HEK293 (cell line): ENCODE results near the gene FAM118B.
A peak's percentile ranks its signal among the peaks of the same experiment; 100 is the strongest.

ENCODE experiments used
- CTCF ChIA-PET: fragments of 350-600 bp; formaldehyde crosslinking; extraction: SDS; loops from one replicate; lab custom pipeline; 2021; ENCODE audit warnings: antibody characterized with exemption; lab: Yijun Ruan, JAX
- POLR2A ChIA-PET: fragments of 300-600 bp; formaldehyde crosslinking; extraction: SDS; loops from one replicate; lab custom pipeline; 2020; ENCODE audit warnings: antibody characterized with exemption, inconsistent platforms; lab: Yijun Ruan, JAX
- H3K27ac ChIP-seq: fragments of 200-500 bp; sonication (Bioruptor generic); 2 replicates; pipeline ENCODE4 v1.5.1; 2014; ENCODE audit warnings: low read depth, low read length, control low read depth, inconsistent platforms; ENCODE audit errors: extremely low read depth
- H3K36me3 ChIP-seq, 2 experiments: fragments of 200-500 bp in 1 of 2; sonication (Bioruptor generic) in 1 of 2; 1 replicate in 1 of 2; 2 replicates in 1 of 2; pipeline ENCODE4 v1.5.1; 2014 to 2017; ENCODE audit warnings: inconsistent platforms in 2 of 2, low read length in 2 of 2; ENCODE audit not compliant: control insufficient read depth in 2 of 2, insufficient read depth in 1 of 2
- H3K4me1 ChIP-seq: fragments of 200-500 bp; sonication (Bioruptor generic); 2 replicates; pipeline ENCODE4 v1.5.1; 2014; ENCODE audit warnings: mild to moderate bottlenecking, low read length, inconsistent platforms; ENCODE audit not compliant: control insufficient read depth, insufficient read depth
- H3K4me3 ChIP-seq: 2 replicates; pipeline ENCODE4 v1.5.1; 2011; ENCODE audit warnings: low read depth, mild to moderate bottlenecking, control low read depth, low read length, moderate library complexity
- H3K9me3 ChIP-seq: fragments of 200-500 bp; sonication (Bioruptor generic); 2 replicates; pipeline ENCODE4 v1.5.1; 2014; ENCODE audit warnings: low read depth, low read length, inconsistent platforms; ENCODE audit not compliant: control insufficient read depth, insufficient read depth
- EGR2 ChIP-seq: fragments of 450-650 bp; formaldehyde crosslinking; IDR thresholded peaks from 2 replicates; pipeline ENCODE4 v1.5.1; 2016; ENCODE audit warnings: low read depth, missing biosample characterization, missing genetic modification characterization
- IKZF3 ChIP-seq: fragments of 450-650 bp; IDR thresholded peaks from 2 replicates; pipeline ENCODE4 v1.5.0; 2018; ENCODE audit warnings: missing biosample characterization, mild to moderate bottlenecking, missing genetic modification characterization, moderate library complexity
- KLF1 ChIP-seq: fragments of 450-650 bp; formaldehyde crosslinking; IDR thresholded peaks from 2 replicates; pipeline ENCODE4 v1.5.1; 2016; ENCODE audit warnings: missing biosample characterization, missing genetic modification characterization
- KLF9 ChIP-seq: fragments of 450-650 bp; formaldehyde crosslinking; IDR thresholded peaks from 2 replicates; pipeline ENCODE4 v1.5.1; 2016; ENCODE audit warnings: missing biosample characterization, missing genetic modification characterization, low read depth
- SALL2 ChIP-seq: fragments of 450-650 bp; formaldehyde crosslinking; IDR thresholded peaks from 2 replicates; pipeline ENCODE4 v1.5.0; 2017; ENCODE audit warnings: missing biosample characterization, mild to moderate bottlenecking, missing genetic modification characterization, borderline replicate concordance
- SP2 ChIP-seq: fragments of 450-650 bp; formaldehyde crosslinking; IDR thresholded peaks from 2 replicates; pipeline ENCODE4 v1.5.1; 2016; ENCODE audit warnings: missing biosample characterization, missing genetic modification characterization
- ZBTB20 ChIP-seq: fragments of 450-650 bp; formaldehyde crosslinking; IDR thresholded peaks from 2 replicates; pipeline ENCODE4 v1.5.1; 2016; ENCODE audit warnings: missing biosample characterization, missing genetic modification characterization
- ZFHX2 ChIP-seq: fragments of 450-650 bp; formaldehyde crosslinking; conservative IDR thresholded peaks from 2 replicates; pipeline ENCODE4 v1.5.1; 2016; ENCODE audit warnings: missing biosample characterization, missing genetic modification characterization
- ZNF114 ChIP-seq: fragments of 450-650 bp; formaldehyde crosslinking; IDR thresholded peaks from 2 replicates; pipeline ENCODE4 v1.5.0; 2017; ENCODE audit warnings: missing biosample characterization, missing genetic modification characterization
- ZNF132 ChIP-seq: fragments of 450-650 bp; formaldehyde crosslinking; IDR thresholded peaks from 2 replicates; pipeline ENCODE4 v1.5.1; 2017; ENCODE audit warnings: missing biosample characterization, missing genetic modification characterization, borderline replicate concordance
- ZNF2 ChIP-seq: fragments of 450-650 bp; formaldehyde crosslinking; IDR thresholded peaks from 2 replicates; pipeline ENCODE4 v1.5.1; 2016; ENCODE audit warnings: missing biosample characterization, missing genetic modification characterization
- ZNF37A ChIP-seq: fragments of 450-650 bp; IDR thresholded peaks from 2 replicates; pipeline ENCODE4 v1.5.1; 2018; ENCODE audit warnings: missing biosample characterization, missing genetic modification characterization
- ZNF600 ChIP-seq: fragments of 450-650 bp; formaldehyde crosslinking; IDR thresholded peaks from 2 replicates; pipeline ENCODE4 v1.5.1; 2016; ENCODE audit warnings: missing biosample characterization, missing genetic modification characterization
- ZNF654 ChIP-seq: fragments of 450-650 bp; formaldehyde crosslinking; IDR thresholded peaks from 2 replicates; pipeline ENCODE4 v1.5.1; 2016; ENCODE audit warnings: low read depth, missing biosample characterization, missing genetic modification characterization
- ZSCAN30 ChIP-seq: fragments of 450-650 bp; IDR thresholded peaks from 2 replicates; pipeline ENCODE4 v1.5.1; 2018; ENCODE audit warnings: missing biosample characterization, mild to moderate bottlenecking, missing genetic modification characterization, moderate library complexity
- ZXDB ChIP-seq: fragments of 450-650 bp; formaldehyde crosslinking; IDR thresholded peaks from 2 replicates; pipeline ENCODE4 v1.5.1; 2016; ENCODE audit warnings: missing biosample characterization, missing genetic modification characterization
- TF ChIP-seq, protein P1 (sequence below): fragments of 450-650 bp; formaldehyde crosslinking; IDR thresholded peaks from 2 replicates; pipeline ENCODE4 v1.5.1; 2016; ENCODE audit warnings: missing biosample characterization, missing genetic modification characterization
- TF ChIP-seq, protein P2 (sequence below): fragments of 450-650 bp; formaldehyde crosslinking; IDR thresholded peaks from 2 replicates; pipeline ENCODE4 v1.5.1; 2016; ENCODE audit warnings: missing biosample characterization, missing genetic modification characterization
- TF ChIP-seq, protein P3 (sequence below): fragments of 450-650 bp; formaldehyde crosslinking; IDR thresholded peaks from 2 replicates; pipeline ENCODE4 v1.5.1; 2016; ENCODE audit warnings: missing biosample characterization, missing genetic modification characterization
- TF ChIP-seq, protein P4 (sequence below): fragments of 450-650 bp; IDR thresholded peaks from 2 replicates; pipeline ENCODE4 v1.5.1; 2018; ENCODE audit warnings: missing biosample characterization, mild to moderate bottlenecking, missing genetic modification characterization

FAM118B gene

DNA sequence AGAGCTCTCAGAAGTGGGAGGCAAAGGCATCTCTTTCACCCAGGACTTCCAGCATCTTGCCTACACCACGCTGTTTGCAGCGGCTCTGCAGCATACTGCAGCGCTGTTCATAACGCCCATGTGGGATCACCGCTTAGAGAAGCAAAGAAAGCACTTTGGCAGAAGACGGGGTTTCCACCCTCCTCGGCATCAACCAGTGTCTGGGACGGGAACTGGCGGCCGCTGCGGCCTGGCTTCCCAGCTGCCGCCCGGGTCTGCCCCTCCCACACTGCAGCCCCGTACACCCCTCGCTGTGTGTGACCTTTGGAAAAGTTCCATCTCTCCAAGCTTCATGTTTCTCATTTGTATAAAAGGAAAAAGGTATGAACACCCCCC lies 70.8 kb downstream of the FAM118B start:
- H3K36me3 ChIP-seq, result peaks cover 0 to 16% of the 10 kb centered on the region in 2 experiments; a peak in 1 of 3 replicates

DNA sequence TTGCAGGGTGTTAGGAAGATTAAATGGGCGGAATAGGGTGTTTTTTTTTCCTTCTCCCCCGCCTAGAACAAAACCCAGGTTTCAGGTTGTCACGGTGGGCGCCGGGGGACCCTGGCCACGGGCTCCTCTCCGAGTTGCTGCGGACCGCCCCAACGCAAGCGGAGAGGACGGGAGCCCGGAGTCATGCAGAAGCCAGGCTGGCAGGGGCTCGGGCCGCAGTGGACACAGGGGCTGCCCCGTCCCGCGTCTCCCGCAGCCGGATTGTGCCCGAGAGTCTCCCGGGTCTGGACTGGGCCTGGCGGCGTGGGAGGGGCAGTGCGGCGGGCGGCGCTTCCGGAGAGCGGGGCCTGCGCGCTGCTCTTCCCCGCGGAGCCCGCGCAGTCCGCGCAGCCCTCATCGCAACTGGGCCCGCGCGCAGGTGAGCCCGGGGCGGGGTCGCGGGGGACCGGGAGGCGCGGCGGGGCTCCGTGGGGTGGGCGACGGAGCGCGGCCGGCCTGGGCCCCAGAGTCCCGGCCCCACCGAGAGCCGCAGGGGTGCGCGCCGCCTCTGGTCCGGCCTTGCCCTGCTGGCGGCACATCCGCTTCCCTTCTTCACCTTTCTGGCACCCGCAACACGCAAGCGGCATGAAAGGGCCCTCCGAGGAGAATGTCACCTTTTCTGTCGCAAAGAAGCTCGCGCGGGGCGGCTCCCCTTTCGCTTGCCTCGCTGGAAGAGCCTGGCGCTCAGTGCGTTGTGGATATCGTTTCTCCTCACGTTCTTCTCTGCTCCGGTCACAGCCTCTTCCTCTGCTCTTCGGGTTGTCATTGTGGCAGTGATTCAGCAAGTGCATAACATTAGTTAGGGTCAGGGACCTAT lies 71.4 kb downstream of the FAM118B start, which contains the start of gene TIRAP:
TSS of gene TIRAP (plus strand) at position 358 of the 856 bp plus-strand sequence. CDS start 7,802 bp downstream, outside the sequence.
- Histone ChIP-seq H3K4me3 (peak within 1 kb of the TSS; percentile 65), H3K4me1 (no peaks in the 10 kb centered on the region; the same call in 1 of the 2 replicates), H3K9me3 (no peaks in the 10 kb centered on the region), H3K36me3 (peaks cover 0 to 9% of the 10 kb centered on the region in 2 experiments; a peak in 1 of 3 replicates), H3K27ac (peak within 1 kb of the TSS; percentile 68)
- CTCF ChIA-PET, result interaction anchor here (0.6 kb wide), 2 partner anchors 13 to 25 kb away, joined by 3 read pairs; no protein-coding TSS in a partner anchor
- POLR2A ChIA-PET, result interaction anchor here (0.5 to 3.6 kb wide), 6 partner anchors 9 to 652 kb away, joined by 3 to 24 read pairs (median 3); partner anchors contain the start of genes DCPS, FOXRED1 and SRPRA
- TF ChIP-seq ZNF132 (tag by site-specific recombination), result no peak
- TF ChIP-seq ZSCAN30 (tag by site-specific recombination), result 0 out of 2 replicates have a peak, but pooled peaks have one; percentile 10
- TF ChIP-seq IKZF3, result peak; percentile 42
- TF ChIP-seq ZBTB20 (tag by site-specific recombination), result peak; percentile 62
- peak; percentile 91; the same call in 1 of the 2 replicates for TF ChIP-seq ZNF600 (tag by site-specific recombination)
- no peak for TF ChIP-seq SALL2 (tag by site-specific recombination)
- TF ChIP-seq EGR2 (tag by site-specific recombination), result 0 out of 2 replicates have a peak, but pooled peaks have one; percentile 22
- TF ChIP-seq KLF9 (tag by site-specific recombination), result peak; percentile 45; the same call in 1 of the 2 replicates
- peak; percentile 25; the same call in 1 of the 2 replicates for TF ChIP-seq SP2
- TF ChIP-seq ZNF114 (tag by site-specific recombination), result no peak
- peak; percentile 56 for TF ChIP-seq ZXDB (tag by site-specific recombination)
- TF ChIP-seq ZFHX2 (tag by site-specific recombination), result peak; percentile 63
- TF ChIP-seq, protein P1, sequence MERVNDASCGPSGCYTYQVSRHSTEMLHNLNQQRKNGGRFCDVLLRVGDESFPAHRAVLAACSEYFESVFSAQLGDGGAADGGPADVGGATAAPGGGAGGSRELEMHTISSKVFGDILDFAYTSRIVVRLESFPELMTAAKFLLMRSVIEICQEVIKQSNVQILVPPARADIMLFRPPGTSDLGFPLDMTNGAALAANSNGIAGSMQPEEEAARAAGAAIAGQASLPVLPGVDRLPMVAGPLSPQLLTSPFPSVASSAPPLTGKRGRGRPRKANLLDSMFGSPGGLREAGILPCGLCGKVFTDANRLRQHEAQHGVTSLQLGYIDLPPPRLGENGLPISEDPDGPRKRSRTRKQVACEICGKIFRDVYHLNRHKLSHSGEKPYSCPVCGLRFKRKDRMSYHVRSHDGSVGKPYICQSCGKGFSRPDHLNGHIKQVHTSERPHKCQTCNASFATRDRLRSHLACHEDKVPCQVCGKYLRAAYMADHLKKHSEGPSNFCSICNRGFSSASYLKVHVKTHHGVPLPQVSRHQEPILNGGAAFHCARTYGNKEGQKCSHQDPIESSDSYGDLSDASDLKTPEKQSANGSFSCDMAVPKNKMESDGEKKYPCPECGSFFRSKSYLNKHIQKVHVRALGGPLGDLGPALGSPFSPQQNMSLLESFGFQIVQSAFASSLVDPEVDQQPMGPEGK (tag by site-specific recombination), result peak; percentile 26; the same call in 1 of the 2 replicates
- TF ChIP-seq, protein P2, sequence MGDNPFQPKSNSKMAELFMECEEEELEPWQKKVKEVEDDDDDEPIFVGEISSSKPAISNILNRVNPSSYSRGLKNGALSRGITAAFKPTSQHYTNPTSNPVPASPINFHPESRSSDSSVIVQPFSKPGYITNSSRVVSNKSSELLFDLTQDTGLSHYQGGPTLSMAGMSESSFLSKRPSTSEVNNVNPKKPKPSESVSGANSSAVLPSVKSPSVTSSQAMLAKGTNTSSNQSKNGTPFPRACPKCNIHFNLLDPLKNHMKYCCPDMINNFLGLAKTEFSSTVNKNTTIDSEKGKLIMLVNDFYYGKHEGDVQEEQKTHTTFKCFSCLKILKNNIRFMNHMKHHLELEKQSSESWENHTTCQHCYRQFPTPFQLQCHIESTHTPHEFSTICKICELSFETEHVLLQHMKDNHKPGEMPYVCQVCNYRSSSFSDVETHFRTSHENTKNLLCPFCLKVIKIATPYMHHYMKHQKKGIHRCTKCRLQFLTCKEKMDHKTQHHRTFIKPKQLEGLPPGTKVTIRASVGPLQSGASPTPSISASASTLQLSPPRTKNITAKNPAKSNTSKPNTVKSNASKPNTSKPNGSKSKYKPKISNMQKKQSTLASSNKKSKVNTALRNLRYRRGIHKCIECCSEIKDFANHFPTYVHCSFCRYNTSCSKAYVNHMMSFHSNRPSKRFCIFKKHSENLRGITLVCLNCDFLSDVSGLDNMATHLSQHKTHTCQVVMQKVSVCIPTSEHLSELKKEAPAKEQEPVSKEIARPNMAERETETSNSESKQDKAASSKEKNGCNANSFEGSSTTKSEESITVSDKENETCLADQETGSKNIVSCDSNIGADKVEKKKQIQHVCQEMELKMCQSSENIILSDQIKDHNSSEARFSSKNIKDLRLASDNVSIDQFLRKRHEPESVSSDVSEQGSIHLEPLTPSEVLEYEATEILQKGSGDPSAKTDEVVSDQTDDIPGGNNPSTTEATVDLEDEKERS (tag by site-specific recombination), result no peak
- 0 out of 2 replicates have a peak, but pooled peaks have one; percentile 26 for TF ChIP-seq ZNF2 (tag by site-specific recombination)

More for the DNA sequence above, 70.8 kb downstream of the FAM118B start:
- Histone ChIP-seq H3K9me3 (no peaks in the 10 kb centered on the region), H3K4me1 (no peaks in the 10 kb centered on the region; the same call in 1 of the 2 replicates), H3K4me3 (peak overlapping the region; percentile 65), H3K27ac (peak overlapping the region; percentile 68)
- ChIA-PET CTCF (no interaction called here), POLR2A (interaction anchor here (0.5 to 3.6 kb wide), 3 partner anchors 9 to 651 kb away, joined by 3 to 24 read pairs (median 5); partner anchors contain the start of genes FOXRED1 and SRPRA)
- TF ChIP-seq ZNF654 (tag by site-specific recombination) (no peak), ZBTB20 (tag by site-specific recombination) (peak; percentile 74; the same call in 1 of the 2 replicates), SP2 (no peak), ZNF37A (no peak), KLF1 (tag by site-specific recombination) (no peak)
- TF ChIP-seq, protein P3, sequence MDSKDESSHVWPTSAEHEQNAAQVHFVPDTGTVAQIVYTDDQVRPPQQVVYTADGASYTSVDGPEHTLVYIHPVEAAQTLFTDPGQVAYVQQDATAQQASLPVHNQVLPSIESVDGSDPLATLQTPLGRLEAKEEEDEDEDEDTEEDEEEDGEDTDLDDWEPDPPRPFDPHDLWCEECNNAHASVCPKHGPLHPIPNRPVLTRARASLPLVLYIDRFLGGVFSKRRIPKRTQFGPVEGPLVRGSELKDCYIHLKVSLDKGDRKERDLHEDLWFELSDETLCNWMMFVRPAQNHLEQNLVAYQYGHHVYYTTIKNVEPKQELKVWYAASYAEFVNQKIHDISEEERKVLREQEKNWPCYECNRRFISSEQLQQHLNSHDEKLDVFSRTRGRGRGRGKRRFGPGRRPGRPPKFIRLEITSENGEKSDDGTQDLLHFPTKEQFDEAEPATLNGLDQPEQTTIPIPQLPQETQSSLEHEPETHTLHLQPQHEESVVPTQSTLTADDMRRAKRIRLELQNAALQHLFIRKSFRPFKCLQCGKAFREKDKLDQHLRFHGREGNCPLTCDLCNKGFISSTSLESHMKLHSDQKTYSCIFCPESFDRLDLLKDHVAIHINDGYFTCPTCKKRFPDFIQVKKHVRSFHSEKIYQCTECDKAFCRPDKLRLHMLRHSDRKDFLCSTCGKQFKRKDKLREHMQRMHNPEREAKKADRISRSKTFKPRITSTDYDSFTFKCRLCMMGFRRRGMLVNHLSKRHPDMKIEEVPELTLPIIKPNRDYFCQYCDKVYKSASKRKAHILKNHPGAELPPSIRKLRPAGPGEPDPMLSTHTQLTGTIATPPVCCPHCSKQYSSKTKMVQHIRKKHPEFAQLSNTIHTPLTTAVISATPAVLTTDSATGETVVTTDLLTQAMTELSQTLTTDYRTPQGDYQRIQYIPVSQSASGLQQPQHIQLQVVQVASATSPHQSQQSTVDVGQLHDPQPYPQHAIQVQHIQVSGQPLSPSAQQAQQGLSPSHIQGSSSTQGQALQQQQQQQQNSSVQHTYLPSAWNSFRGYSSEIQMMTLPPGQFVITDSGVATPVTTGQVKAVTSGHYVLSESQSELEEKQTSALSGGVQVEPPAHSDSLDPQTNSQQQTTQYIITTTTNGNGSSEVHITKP (tag by site-specific recombination), result peak; percentile 54
- TF ChIP-seq, protein P4, sequence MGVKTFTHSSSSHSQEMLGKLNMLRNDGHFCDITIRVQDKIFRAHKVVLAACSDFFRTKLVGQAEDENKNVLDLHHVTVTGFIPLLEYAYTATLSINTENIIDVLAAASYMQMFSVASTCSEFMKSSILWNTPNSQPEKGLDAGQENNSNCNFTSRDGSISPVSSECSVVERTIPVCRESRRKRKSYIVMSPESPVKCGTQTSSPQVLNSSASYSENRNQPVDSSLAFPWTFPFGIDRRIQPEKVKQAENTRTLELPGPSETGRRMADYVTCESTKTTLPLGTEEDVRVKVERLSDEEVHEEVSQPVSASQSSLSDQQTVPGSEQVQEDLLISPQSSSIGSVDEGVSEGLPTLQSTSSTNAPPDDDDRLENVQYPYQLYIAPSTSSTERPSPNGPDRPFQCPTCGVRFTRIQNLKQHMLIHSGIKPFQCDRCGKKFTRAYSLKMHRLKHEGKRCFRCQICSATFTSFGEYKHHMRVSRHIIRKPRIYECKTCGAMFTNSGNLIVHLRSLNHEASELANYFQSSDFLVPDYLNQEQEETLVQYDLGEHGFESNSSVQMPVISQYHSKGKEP, result 0 out of 2 replicates have a peak, but pooled peaks have one; percentile 38
